Head of caudate nucleus (tissue), 42 donors: ENCODE measurements around the gene EEF1AKMT2.
A peak's percentile ranks its signal among the peaks of the same experiment; 100 is the strongest.

Source experiments
- DNase-seq, 42 donors: peaks; one replicate each; pipeline versions ENCODE4 v3.0.0 to v3.0.0-alpha.2; 2020 to 2021; ENCODE audit warnings: mixed read lengths in 7 of 42
- intact Hi-C: fragments of 100-400 bp; cut with DNase I; formaldehyde crosslinking; loops from one replicate; pipeline ENCODE4 v1.15.0; 2022

Gene EEF1AKMT2

GRCh38 chr10:124713679-124714255 lies 77.9 kb downstream of the EEF1AKMT2 start:
- no peak for DNase-seq
- intact Hi-C loops, result no loop called here

GRCh38 chr10:124712704-124713407 lies 78.8 kb downstream of the EEF1AKMT2 start:
- no peak for DNase-seq
- intact Hi-C loops, result no loop called here

DNA sequence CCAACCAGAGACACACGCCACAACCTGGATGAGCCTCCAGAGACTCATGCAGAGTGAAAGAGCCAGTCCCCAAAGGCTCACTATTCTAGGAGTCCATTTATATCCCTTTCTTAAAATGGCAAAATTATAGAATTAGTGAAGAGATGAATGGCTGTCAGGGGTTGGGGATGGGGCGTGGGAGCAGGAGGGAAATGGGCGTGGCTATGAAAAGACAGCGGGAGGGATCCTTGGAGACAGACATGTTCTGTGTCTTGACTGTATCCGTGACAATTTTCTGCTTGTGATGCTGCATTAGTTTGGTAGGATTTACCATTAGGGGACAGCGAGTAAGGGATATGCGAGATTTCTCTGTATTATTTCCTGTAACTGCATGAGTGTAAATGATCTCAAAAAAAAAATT lies 80.5 kb downstream of the EEF1AKMT2 start:
- no peak for DNase-seq

DNA sequence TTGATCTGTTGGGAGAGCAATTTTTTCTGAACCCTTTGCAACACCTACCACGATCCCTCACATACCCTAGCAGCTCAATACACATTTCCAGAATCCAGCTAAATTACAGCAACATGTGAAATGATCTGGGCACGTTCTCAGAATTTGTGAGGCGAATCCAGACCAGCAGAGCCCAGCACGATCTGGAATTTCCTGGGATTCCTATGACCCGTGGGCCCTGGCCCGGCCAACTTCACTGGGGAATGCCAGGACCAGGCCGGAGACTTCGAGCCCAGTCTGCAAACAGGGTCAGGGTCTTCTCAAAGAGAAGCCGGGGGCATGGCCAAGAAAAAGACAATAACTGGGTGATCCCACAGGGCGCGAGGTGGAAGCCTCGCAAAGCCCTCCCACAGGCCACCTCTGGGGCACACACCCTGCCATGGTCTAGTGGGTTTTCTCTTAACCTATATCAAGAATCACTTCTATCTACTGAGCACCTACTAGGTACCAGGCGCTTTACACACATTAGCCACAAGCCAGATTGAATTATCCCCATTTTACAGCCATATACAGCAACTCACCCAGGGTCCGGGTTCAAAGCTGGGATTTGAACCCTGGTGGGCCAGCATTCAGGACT lies 81.3 kb downstream of the EEF1AKMT2 start:
- DNase-seq, result no peak
- intact Hi-C loops, result no loop called here

More for the DNA sequence above, 80.5 kb downstream of the EEF1AKMT2 start:
- intact Hi-C loops, result no loop called here

DNA sequence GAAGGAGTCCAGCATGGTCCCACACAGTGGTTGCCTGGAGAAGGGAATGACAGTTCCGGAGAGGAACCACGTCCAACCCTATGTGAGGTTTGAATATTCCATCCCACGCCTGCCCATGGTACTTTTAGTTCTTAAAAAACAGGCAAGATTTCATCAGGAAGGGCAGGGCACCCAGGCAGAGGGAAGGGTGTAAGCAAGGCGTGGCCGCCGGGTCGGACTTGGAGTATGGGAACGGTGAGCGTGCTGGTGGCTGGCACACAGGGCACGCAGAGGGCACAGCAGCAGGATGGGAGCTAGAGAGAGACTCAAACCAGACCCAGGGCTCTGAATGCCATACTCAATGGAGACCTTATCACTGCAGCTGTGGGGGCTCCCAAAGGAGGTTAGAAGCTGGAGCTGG lies 81.8 kb downstream of the EEF1AKMT2 start:
- intact Hi-C loops, result no loop called here
- no peak for DNase-seq

- intact Hi-C loops, result no loop called here
- DNase-seq, result peak in 1 of 42 donors; percentile 63
These were observed 82.7 kb downstream of the EEF1AKMT2 start for GRCh38 chr10:124708922-124709520.

DNA sequence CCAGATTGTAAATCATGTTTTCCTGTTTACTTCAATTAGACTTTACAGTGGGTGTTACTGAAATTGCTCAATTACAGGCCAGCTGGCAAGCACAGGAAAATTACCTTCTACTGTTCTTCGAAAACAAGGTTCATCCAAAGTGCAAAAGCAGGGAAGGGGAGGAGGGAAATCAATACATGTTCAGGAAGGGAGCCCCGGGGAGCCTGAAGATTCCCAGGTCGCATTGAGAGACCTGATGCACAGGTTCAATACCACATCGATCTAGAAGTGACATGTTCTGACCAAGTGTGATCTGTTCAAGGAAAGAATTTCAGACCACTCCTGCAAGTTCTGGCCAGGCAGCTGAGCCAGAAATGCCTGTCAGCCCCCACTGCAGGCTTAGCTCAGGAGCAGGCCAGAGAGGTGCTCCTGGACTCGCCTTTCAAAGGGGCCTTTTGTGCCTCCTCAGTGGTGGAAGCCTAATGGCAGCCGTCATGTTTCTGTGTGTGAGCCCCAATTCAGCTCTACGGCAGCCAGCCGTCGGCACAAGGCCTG lies 83.4 kb downstream of the EEF1AKMT2 start:
- peak in 2 of 42 donors; percentile 32 to 53 for DNase-seq
- intact Hi-C loops, result no loop called here
